Transverse colon (tissue), 4 donors: ENCODE results near the gene RBM20.

Experiments
- CTCF ChIP-seq, 5 experiments: fragments of 200-600 bp in 3 of 5; fragments of 450-650 bp in 2 of 5; sonication (generic) in 3 of 5; IDR thresholded peaks; 1 replicate in 2 of 5; 2 replicates in 3 of 5; pipeline ENCODE4 v1.5.1; 2016 to 2017; ENCODE audit warnings: antibody characterized with exemption in 5 of 5, inconsistent platforms in 3 of 5, mild to moderate bottlenecking in 2 of 5, moderate library complexity in 1 of 5
- POLR2A ChIP-seq: fragments of 450-650 bp; IDR thresholded peaks from one replicate; pipeline ENCODE4 v1.6.1; 2016; ENCODE audit warnings: antibody characterized with exemption, mild to moderate bottlenecking, moderate library complexity
- POLR2AphosphoS5 ChIP-seq, 3 donors: sonication (generic); formaldehyde crosslinking; IDR thresholded peaks; one replicate each; pipeline ENCODE4 v1.6.1; 2016; ENCODE audit warnings: antibody characterized with exemption in 3 of 3

- TF ChIP-seq POLR2A (no peak), CTCF (IDR thresholded peaks at IDR 0.05) (no peak), POLR2AphosphoS5 (IDR thresholded peaks at IDR 0.05) (no peak)
These were observed 51.4 kb downstream of the RBM20 start for GRCh38 chr10:110695539-110695886.
